SK-N-MC (cell line): ENCODE data around the gene CAMTA1.

ENCODE experiments used
- EZH2 ChIP-seq: fragments of 200-600 bp; sonication (generic); IDR thresholded peaks from one replicate; pipeline ENCODE4 v1.6.1; 2017; ENCODE audit warnings: antibody characterized with exemption
- FOXP2 ChIP-seq: optimal IDR thresholded peaks from 2 replicates; pipeline ENCODE3; 2011; ENCODE audit warnings: mild to moderate bottlenecking, moderate library complexity; ENCODE audit not compliant: insufficient read depth; ENCODE audit errors: extremely low read length, control extremely low read depth
- POLR2AphosphoS5 ChIP-seq: IDR thresholded peaks from 2 replicates; pipeline ENCODE4 v1.6.1; 2012; ENCODE audit warnings: mild to moderate bottlenecking, low read depth, low read length, borderline replicate concordance

GRCh38 chr1:6880951-6881690 is 95.9 kb downstream of the CAMTA1 start:
- no peak for TF ChIP-seq POLR2AphosphoS5
- no peak for TF ChIP-seq EZH2
- no peak for TF ChIP-seq FOXP2
